Lung (tissue), 12 donors: ENCODE data around the gene ENTREP1. TPM values are rescaled to one million over a fixed set of nuclear protein-coding genes. Genes with fewer than 3 reads are reported as not detected.

ENCODE experiments used
- ATAC-seq: fragments of 200-7000 bp; cut with Tn5 transposase; one replicate; pipeline ENCODE4 v1.9.1; 2020; ENCODE audit warnings: moderate number of reproducible peaks; ENCODE audit not compliant: insufficient read depth, low FRiP score
- DNase-seq, 3 donors: peaks; one replicate each; pipeline ENCODE4 v3.0.0-alpha.2; 2013 to 2017
- H3K27ac ChIP-seq, 2 donors: one replicate each; pipeline ENCODE4 v1.5.1; 2013; ENCODE audit warnings: mild to moderate bottlenecking in 2 of 2, moderate library complexity in 2 of 2, control low read depth in 1 of 2, inconsistent platforms in 1 of 2, low read depth in 1 of 2, low read length in 1 of 2
- H3K27me3 ChIP-seq, 3 donors: one replicate each; pipeline ENCODE4 v1.5.1; 2013; ENCODE audit warnings: low read length in 2 of 3; ENCODE audit not compliant: control insufficient read depth in 3 of 3, insufficient read depth in 3 of 3
- H3K36me3 ChIP-seq, 4 donors: one replicate each; pipeline ENCODE4 v1.5.1; 2013; ENCODE audit warnings: low read length in 4 of 4, mild to moderate bottlenecking in 1 of 4, moderate library complexity in 1 of 4; ENCODE audit not compliant: control insufficient read depth in 4 of 4, insufficient read depth in 4 of 4
- H3K4me1 ChIP-seq, 5 donors: one replicate each; pipeline ENCODE4 v1.5.1; 2013; ENCODE audit warnings: low read length in 5 of 5, mild to moderate bottlenecking in 2 of 5, moderate library complexity in 1 of 5; ENCODE audit not compliant: control insufficient read depth in 5 of 5, insufficient read depth in 5 of 5
- H3K4me3 ChIP-seq: one replicate; pipeline ENCODE4 v1.5.1; 2013; ENCODE audit warnings: mild to moderate bottlenecking, control low read depth, moderate library complexity
- H3K9ac ChIP-seq, 2 donors: one replicate each; pipeline ENCODE4 v1.5.1; 2013; ENCODE audit warnings: low read length in 2 of 2, control low read depth in 1 of 2; ENCODE audit not compliant: insufficient read depth in 1 of 2
- H3K9me3 ChIP-seq, 4 donors: one replicate each; pipeline ENCODE4 v1.5.1; 2013; ENCODE audit warnings: low read length in 3 of 4, mild to moderate bottlenecking in 1 of 4, moderate library complexity in 1 of 4; ENCODE audit not compliant: control insufficient read depth in 4 of 4, insufficient read depth in 3 of 4
- WGBS, 2 donors: extraction: QIAGEN DNeasy Blood & Tissue Kit; methylation state at CpG; one replicate each; pipeline ENCODE4 v1.1.7; 2013; 5-methylcytosine and 5-hydroxymethylcytosine counted together
- polyA plus RNA-seq, 2 donors: library from polyadenylated mRNA; stranded (reverse); fragments of 200-250 nt; gene quantifications; one replicate each; pipeline ENCODE4 v1.2.1, GENCODE V29; 2013
- total RNA-seq, 2 donors: library from RNA; depleted of rRNA in 1 of 2; stranded (reverse); fragments of >200 nt in 1 of 2; gene quantifications; one replicate each; pipeline ENCODE4 v1.2.1, GENCODE V29; 2014 to 2021
- TF ChIP-seq, protein P1 (sequence below): IDR thresholded peaks from 2 replicates; pipeline ENCODE4 v1.5.1; 2012; ENCODE audit warnings: mild to moderate bottlenecking; ENCODE audit errors: control extremely low read depth, extremely low read depth
- donor health status: control.
- donor health status: control.
- donor health status: Bipolar disorder and iron deficiency.
- donor health status: healthy.
- donor health status: DM: yes; HTN: yes; CAD: no.

The ENTREP1 gene
- total and polyA plus RNA-seq, 4 donors: 3.7 to 47.9 (median 18.3) TPM

DNA sequence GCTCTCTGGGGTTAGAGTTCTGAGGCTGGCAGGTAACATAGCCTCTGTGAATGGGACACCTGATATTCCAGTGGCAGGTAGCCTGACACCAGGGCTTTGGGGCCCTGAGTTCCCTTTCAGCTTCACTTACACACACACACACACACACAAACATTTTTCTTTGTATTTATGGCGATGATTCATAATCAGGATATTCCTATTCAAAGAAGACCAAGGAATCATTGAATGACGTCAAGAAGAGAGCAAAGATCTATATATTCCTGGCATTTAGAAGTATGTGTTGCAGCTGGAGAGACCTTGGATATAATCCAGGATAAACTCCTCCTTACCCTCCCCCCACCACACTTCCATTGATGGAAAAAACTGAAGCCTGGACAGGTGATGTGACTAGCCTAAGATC is 7.9 kb upstream of the ENTREP1 start:
- ATAC-seq: no peak

DNA sequence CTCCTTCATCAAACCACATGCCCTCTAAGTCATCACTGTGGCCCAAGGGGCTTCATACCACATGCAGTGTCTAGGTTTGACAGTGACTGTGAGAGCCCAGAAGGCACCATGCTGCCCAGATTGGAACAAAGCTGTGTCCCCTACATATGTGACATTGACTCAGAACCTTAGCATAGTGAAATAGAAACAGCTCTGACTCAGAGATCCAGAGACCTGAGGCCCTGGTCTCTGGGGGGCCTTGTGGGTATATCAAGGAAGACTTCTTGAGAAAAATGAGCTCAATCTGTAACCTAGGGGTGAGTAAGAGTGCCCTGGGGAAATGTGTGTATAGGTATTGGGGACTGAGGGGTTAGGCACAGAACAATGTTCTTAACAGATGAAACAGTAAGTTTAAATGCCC is 7.1 kb upstream of the ENTREP1 start:
- H3K9ac ChIP-seq: no peak overlapping the region
- TF ChIP-seq, protein P1, sequence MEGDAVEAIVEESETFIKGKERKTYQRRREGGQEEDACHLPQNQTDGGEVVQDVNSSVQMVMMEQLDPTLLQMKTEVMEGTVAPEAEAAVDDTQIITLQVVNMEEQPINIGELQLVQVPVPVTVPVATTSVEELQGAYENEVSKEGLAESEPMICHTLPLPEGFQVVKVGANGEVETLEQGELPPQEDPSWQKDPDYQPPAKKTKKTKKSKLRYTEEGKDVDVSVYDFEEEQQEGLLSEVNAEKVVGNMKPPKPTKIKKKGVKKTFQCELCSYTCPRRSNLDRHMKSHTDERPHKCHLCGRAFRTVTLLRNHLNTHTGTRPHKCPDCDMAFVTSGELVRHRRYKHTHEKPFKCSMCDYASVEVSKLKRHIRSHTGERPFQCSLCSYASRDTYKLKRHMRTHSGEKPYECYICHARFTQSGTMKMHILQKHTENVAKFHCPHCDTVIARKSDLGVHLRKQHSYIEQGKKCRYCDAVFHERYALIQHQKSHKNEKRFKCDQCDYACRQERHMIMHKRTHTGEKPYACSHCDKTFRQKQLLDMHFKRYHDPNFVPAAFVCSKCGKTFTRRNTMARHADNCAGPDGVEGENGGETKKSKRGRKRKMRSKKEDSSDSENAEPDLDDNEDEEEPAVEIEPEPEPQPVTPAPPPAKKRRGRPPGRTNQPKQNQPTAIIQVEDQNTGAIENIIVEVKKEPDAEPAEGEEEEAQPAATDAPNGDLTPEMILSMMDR: no peak
- H3K36me3 ChIP-seq: no peaks in the 10 kb centered on the region
- no peak overlapping the region for H3K4me3 ChIP-seq
- H3K27me3 ChIP-seq: no peaks in the 10 kb centered on the region
- H3K9me3 ChIP-seq: peaks cover 0 to 4% (median 0%) of the 10 kb centered on the region in 4 donors
- DNase-seq (no peak), ATAC-seq (no peak)
- no peaks in the 10 kb centered on the region for H3K4me1 ChIP-seq
- no peak overlapping the region for H3K27ac ChIP-seq

More for the DNA sequence above, 7.9 kb upstream of the ENTREP1 start:
- Histone ChIP-seq H3K9me3 (peaks cover 0 to 6% (median 0%) of the 10 kb centered on the region in 4 donors), H3K9ac (no peak overlapping the region), H3K36me3 (no peaks in the 10 kb centered on the region), H3K27ac (no peak overlapping the region), H3K27me3 (no peaks in the 10 kb centered on the region), H3K4me3 (no peak overlapping the region), H3K4me1 (no peaks in the 10 kb centered on the region)
- TF ChIP-seq, protein P1: no peak
- DNase-seq: no peak
- 77 to 85% methylated on average over 2 of the region's 2 CpGs for WGBS, 2 donors

DNA sequence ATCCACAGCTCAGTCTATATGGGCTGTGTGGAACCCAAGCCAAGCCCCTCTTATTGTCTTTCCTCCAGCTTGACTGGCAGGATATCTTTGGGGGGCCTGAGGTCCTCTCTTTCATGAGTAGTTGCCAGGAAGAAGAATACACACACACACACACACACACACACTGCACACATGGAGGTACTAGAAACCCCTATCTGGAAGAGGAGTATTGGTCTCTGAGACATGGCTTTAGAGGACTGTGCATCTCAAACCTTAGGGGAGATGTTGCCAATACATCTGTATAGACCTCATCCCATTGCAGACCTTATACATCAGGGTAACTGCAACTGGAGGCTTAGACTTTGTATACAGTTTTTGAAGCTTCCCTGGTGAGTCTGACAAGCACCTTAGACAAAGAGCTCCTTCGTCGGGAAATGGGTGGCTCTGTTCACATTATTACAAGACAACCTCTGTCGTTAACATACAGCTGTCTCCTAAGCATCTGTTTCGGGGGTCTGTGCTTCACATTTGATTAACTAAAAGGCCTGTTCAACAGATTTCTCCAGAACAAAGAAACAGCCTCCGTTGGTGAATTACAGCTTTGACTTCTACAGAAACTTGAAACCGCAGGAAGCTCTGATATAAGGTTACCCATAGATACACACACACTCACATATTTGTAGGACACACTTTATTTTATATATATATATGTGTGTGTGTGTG is 5.5 kb upstream of the ENTREP1 start:
- H3K9ac ChIP-seq: no peak overlapping the region
- H3K4me3 ChIP-seq: no peak overlapping the region
- ATAC-seq (no peak), DNase-seq (no peak)
- H3K4me1 ChIP-seq: peaks cover 0 to 2% (median 0%) of the 10 kb centered on the region in 5 donors
- 81 to 88% methylated on average over 6 of the region's 6 CpGs for WGBS, 2 donors
- H3K27me3 ChIP-seq: peaks cover 0 to 9% (median 6%) of the 10 kb centered on the region in 3 donors
- no peaks in the 10 kb centered on the region for H3K36me3 ChIP-seq
- TF ChIP-seq, protein P1: no peak
- no peak overlapping the region for H3K27ac ChIP-seq
- H3K9me3 ChIP-seq: no peaks in the 10 kb centered on the region

DNA sequence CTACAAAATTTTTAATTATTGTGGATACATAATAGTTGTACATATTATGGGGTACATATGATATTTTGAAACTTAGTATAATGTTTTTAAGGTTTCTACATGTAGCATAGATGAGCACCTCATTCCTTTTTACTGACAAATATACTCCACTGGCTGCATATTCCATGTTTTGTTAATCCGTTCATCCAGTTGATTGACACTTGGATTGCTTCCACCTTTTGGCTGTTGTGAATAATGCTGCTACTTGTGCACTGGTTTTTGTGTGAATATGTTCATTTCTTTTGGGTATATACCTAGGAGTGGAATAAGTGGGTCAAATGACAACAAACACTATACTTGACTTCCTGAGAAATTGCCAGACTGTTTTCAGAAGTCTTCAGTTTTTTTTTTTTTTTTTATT is 2.8 kb upstream of the ENTREP1 start:
- Histone ChIP-seq H3K27me3 (peaks cover 0 to 22% (median 21%) of the 10 kb centered on the region in 3 donors), H3K4me1 (peaks cover 0 to 10% (median 2%) of the 10 kb centered on the region in 5 donors)
- WGBS, 2 donors: 51 to 75% methylated on average over 1 of the region's 1 CpG

More for the DNA sequence above, 2.8 kb upstream of the ENTREP1 start:
- Histone ChIP-seq H3K9ac (peak overlapping the region in 1 of 2 donors; percentile 26), H3K36me3 (no peaks in the 10 kb centered on the region), H3K27ac (no peak overlapping the region), H3K4me3 (no peak overlapping the region), H3K9me3 (peaks cover 0 to 6% (median 0%) of the 10 kb centered on the region in 4 donors)
- no peak for ATAC-seq
- TF ChIP-seq, protein P1: no peak
- peak in 2 of 3 donors; percentile 16 to 39 for DNase-seq
